GF-D8 (cell line): ENCODE results near the gene AGPAT4.

Experiments
- DNase-seq: peaks from one replicate; lab custom pipeline; 2025; lab: John Stamatoyannopoulos, UW

Gene AGPAT4

DNA sequence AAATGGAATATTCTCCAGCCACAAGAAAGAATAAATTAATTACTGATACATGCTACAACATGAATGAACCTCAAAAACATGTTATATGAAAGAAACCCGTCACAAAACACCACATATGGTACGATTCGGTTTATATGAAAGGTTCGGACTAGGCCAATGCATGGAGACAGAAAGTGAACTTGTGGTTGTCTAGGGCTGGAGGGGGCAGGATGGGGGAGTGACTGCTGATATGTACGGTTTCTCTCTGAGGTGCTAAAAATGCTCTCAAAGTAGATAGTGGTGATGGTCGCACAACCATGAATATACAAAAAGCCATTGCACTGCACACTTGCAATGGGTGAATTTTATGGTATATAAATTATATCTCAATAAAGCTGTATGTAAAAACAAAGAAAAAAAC, 18.3 kb downstream of the AGPAT4 start:
- DNase-seq: no peak

DNA sequence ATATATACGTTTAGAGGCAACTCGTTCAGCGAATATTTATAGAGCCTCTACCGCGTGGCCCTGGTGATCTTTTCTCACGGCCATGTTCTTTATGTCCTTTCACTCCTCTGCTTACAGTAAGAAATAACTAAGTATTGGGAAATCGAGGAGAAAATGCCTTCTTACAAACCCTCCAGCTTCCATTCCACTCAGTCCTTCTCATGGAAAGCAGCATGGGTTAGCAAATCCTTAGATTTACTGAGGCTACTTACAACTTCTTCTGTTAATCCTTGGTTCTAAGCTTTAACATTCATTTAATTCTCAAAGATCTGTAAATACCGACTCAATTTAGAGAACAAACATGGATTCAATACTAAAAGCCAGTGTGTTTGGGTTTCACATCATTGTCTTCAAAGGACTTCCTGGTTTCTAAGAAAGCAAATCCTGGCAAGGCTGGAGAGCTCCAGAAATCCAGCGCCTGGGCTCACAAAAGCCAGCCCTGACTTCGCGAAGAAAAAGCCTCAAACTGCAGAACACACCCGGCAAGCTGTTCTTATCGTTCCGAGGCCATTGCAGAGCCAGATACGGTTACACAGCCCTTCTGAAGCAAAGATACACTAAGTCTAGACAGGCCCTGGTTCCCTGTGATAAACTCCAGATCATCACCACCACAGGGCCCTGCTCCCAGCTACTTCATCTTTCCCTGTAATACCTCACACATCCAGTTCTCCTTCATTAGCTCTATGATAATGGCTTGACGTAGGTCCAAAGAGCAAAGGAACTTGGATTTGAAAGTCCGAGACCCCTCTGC, 19.2 kb downstream of the AGPAT4 start:
- DNase-seq: no peak

DNA sequence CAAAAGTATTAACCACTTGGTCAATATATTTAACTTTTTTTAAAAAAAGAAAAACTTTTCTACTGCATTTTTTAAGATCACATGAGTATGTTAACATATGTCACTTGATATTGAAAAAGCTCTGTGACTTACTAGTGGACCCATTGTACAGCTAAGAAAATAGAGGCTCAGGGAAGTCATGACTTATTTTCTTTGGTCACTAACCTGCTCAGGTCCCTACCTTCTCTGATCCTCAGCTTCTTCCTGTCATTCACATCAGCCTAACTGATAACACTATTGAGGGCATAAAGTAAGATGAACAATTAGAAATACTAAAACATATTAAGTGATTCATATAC, 19.8 kb downstream of the AGPAT4 start:
- no peak for DNase-seq

DNA sequence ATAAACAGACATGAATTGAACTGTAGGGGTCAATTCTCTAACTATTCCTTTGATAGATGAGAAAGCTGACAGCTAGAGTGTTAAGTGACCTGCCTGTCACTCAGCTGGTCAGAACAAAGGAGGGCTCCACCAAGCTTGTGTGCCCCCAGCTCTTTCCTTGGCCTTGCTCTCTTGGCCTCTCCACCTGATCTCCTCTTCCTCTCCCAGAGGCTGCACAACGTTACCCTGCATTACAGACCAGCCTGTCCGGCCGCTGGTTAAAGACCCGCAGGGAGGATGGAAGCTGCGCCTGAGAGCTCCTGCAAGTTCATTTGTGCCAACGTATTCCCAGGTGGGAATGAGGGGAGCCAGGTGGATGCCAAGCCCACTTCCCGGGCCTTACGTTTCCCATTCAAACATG, 22.5 kb downstream of the AGPAT4 start:
- no peak for DNase-seq

DNA sequence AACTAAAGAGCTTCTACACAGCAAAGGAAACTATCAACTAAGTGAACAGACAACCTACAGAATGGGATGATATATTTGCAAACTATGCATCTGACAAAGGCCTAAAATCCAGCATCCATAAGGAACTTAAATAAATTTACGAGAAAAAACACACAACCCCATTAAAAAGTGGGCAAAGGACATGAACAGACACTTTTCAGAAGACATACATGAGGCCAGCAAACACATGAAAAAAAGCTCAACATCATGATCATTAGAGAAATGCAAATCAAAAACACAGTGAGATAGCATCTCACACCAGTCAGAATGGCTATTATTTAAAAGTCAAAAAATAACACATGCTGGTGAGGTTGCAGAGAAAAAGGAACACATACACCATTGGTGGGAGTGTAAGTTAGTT, 24.5 kb downstream of the AGPAT4 start:
- DNase-seq: no peak

DNA sequence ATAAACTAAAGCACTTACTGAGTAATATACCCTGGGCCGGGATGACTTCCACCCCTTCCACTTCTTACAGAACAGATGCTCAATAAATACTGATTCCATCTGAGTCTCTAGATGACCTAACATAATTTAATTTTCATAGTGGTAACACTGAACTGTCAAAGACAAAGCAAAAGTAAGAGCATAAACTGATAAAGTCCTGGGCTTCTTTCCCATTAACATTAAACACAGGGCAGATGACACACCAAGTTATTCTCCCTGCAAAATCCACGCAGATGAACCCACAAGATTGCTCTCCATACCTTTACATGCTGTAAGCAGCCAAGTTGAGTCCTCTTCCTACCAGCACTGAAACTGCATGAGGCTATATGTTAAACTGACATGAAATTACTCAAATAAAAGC, 27.1 kb downstream of the AGPAT4 start:
- no peak for DNase-seq

DNA sequence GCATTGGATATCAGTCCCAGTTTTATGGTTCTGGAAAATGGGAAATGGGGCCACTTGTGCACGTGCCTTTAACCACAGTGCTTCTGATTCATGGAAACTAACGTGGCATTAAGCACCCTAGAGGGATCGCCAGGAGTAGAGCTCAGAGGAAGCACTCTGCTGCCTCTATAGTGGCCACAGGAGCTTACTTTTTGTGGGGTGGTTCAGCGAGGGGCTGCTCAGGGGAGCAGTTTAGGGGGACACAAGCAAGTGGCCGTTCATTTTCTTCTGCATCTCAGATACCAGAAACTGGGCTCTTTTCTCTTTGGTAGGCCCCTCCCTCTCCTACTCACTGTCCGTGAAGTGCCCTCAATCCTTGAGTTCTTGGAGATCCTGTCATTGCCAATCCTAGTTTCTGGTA, 28.5 kb downstream of the AGPAT4 start:
- no peak for DNase-seq

DNA sequence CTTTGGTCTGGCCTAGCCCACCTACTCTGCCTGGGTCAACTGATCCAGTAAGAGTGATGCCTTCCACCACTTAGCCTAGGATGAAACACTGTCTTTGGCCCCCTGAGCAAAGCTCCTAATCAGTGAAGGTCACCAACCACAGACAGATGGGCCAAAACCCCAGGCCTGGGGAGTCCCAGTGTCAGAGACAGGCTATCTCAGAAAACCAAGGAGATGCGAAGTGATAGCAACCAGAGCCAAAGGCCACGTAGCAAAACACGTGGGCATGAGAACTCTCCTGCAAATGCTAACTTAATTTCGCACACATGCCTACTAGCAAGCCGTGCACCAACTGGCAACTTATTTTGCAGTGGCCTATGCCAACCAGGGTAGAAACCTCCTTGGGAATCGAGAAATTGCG, 29.1 kb downstream of the AGPAT4 start:
- no peak for DNase-seq

DNA sequence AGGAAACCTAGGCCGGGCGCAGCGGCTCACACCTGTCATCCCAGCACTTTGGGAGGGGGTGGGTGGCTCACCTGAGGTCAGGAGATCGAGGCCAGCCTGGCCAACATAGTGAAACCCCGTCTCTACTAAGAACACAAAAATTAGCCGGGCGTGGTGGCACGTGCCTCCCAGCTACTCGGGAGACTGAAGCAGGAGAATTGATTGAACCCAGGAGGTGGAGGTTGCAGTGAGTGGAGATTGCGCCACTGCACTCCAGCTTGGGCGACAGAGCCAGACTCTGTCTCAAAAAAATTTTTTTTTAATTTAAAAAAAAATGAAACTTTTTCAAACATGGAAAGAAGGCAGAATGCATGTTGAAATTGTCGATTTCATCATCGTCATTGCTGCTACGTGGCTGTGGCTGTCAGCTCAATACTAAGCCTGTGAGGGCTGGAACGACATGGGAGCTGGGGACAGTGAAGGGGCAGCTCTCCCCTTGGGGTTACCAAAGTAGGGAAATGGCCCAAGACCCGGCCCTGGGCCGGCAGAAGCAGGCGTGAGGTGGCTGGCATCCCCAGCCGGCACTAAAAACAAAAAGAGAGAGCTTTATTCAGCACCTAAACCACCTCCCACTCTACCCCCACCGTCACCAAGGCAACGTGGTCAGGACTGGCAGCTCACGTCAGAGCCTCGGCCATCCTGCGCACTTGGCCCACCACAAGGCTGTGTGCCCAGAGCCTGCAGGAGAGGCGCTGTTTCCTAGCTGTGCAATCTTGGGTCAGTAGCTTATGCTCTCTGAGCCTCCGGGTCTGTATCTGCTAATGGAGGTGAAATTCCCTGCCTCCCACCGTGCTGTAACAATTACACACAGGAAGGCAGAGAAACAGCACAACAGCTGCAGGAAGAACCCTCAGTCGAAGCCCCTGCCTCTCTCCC, 30.8 kb downstream of the AGPAT4 start:
- DNase-seq: no peak

DNA sequence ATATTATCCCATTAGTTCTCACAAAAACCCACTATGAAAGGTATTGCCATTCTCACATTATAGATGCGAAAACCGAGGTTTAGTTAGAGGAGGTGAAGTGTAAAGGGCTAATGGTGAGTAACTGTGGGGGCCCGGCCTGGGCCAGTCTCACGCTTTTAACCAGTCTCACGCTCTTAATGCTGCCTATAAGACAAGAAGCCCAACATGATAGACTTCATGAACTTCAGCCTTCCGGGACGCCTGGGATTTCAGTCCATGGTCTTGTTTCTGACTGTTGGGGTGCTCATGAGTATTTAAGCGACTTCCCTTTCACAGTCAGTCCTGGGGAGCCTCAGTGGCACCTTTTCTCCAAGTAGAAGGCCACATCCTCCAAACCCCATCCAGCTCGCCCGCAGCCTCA, 31.7 kb downstream of the AGPAT4 start:
- DNase-seq: no peak

DNA sequence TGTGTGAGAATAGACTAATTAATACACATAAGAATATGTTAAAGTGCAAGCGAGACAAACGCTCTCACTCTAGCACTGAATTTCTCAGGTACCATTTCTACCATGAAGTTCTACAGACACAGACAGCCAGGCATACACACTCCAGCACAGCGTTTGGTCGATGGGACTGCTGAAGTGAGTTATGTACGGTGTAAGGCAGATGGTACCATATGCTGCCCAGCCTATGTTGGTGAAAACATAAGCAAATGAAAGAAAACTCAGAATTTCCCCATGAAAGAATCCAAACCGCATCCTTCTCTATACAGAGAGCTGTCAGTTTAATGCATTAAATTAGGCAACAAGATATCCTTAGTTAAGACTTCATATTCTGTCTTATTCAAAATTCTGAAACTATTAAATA, 34.9 kb downstream of the AGPAT4 start:
- no peak for DNase-seq

DNA sequence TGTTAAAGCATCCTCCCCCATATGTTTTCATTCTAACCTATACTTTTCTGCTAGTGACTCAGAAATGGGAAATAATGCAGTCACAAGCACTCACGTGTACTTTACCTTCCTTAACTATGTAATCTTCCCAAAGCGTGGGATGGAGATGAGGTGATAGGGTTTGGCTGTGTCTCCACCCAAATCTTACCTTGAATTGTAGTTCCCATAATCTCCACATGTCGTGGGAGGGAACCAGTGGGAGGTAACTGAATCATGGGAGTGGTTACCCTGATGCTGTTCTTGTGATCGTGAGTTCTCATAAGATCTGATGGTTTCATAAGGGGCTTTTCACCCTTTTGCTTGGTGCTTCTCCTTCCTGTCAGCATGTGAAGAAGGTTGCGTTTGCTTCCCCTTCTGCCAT, 35.4 kb downstream of the AGPAT4 start:
- no peak for DNase-seq

DNA sequence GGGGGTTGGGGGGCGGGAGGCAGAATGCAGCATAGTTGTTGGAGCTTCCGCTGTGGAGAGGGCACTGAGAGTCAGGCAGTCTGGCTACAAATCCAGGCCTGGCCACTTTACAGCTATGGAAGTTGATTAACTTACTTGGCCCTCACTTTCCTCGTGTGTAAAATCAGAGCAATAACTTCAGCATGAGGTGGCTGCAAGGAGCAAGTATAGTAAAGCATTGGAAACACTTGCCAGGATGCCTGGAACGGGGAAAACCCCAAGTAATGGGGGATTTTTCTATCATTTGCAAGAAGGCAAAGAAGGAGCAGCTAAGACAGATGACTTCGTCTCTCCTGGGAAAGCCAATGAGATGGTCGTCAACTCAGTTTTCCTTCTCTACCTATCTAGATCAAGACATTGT, 35.8 kb downstream of the AGPAT4 start:
- no peak for DNase-seq

DNA sequence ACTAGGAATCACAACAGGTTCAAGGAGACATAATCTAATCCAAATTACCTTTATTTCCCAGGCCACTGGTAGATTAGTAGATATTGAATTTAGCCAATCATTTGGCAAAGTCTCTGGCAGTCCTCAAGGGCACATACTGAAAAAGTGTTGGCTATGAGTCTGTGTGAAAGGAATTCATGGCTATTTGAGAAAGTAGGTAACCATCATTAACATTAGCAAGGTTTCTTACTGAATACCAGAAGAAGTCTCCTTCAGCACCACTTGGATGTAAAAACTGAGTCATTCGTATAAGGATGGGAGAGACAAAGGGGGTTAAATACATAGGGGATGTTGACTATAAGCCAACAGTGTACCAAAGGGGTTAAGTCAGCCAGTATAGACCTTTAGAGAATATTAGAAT, 36.7 kb downstream of the AGPAT4 start:
- no peak for DNase-seq

DNA sequence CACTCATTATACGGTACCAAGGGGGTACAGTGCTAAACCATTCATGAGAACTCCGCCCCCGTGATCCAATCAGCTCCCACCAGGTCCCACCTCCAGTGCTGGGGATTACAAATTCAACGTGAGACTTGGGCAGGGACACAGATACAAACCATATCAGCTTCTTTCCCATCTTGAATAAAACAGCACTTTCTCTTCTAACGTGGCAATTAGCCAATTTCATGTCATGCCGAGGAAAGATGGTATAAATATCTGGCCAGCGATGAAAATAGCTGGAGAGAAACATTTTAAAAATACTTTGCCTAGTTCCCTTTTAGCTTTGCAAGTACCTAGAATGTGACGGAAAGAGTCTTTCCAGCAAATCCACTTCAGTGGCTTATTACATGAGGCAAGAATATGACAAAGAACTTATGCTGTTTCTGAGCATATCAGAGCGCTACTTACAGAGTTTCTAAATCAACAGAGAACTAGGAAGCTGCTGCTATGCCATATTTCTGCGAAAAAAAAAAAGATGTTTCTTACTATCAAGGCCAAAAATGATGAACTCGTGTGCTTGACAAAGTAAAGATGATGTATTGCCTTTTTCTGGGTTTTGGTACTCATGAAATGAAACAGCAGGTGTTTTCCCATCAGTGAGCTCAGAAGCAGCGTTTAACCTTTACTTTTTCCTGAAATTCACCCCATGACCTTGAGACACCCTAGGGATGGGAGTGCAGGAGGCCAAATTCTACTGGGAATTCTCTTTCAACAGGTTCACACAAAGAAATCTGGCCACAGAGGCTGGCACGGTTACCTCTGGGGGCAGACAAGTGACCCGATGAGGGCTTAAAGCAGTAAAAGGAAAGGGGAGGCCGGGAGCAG, 37.9 kb downstream of the AGPAT4 start:
- no peak for DNase-seq

DNA sequence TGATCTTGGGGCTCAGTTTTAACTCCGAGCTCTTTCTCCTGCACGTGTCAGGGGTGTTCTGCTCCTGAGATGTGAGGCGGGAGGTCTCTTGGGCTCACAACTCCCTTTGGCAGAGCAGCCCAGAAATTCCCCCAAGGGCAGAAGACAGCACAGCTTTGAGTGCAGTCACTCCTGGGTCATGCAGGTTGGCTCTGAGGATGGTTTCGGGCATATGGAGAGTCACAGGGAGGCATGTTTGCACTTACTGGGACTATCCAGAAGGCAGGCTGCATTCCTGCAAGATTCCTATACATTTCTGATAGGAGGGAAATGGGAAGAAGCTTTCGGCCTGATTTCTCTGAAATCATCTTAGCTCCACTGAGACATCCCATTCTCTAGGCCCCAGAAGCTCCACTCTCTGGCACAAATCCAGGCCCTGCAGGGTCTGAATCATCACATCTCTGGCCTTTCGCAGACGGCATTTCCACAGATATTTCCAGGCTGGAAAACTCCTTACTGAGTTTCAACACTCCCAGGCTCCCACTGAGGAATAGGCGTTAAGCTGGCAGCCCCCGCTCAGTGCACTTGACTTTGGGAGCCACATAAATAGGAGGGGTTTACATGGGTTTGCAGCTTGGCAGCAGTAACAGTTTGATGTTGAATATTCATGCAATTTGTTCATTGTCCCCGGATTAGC, 39.7 kb downstream of the AGPAT4 start:
- DNase-seq: no peak

DNA sequence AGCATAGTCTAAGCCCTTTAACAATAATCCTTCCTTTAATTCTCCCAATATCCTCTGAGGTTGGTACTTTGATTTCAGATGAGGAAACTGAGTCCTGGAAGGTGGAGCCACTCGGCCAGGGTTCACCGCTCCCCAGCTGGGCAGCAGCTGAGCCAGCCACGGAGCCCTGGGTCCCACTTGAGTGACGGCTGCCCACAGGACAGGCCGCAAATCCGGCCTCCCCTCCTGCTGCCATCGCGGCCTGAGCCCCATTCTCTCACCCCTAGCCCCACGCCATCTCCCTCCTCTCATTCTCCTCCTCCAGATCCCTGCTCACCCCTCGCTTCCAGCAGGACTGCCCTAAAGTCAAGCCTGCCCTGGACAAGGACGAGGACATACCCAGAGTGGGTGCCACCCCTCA, 41.4 kb downstream of the AGPAT4 start:
- DNase-seq: no peak

DNA sequence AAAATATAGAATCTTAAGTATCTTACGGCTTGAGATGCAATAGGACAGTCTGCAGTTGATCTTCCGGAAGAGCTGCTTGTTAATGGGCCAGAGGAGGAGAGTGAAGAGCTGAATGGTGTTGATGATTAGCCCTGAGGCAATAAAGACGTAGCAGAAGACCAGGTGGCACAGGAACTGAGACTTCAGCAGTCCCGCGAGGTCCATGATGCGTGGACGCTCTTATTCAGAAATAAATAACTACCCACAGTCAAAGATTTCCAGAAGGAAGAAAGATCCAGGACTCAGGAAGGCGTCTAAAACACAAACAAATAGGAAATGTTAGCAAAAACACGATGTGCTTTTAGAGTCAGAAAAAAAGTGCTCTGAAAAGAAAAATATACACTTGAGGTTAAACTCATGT, 41.9 kb downstream of the AGPAT4 start:
- no peak for DNase-seq

DNA sequence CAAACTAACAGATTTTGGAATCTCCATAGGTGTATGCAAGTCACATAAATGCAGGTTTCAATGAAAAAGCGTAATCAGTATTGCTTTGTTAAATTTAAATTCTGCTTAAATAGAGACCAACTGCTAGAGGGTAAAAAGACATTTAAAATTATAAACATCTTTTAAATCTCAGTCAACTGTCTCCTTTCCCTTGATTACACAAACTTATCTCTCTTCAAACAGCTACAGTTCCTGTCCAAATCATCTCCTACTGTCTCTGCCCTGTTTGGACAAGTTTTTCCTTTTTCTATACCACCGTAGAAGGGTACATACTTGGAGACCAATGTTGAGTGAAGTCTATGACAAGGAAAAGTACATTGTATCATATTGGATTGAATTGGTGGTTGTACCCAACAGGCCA, 43.5 kb downstream of the AGPAT4 start:
- DNase-seq: no peak

DNA sequence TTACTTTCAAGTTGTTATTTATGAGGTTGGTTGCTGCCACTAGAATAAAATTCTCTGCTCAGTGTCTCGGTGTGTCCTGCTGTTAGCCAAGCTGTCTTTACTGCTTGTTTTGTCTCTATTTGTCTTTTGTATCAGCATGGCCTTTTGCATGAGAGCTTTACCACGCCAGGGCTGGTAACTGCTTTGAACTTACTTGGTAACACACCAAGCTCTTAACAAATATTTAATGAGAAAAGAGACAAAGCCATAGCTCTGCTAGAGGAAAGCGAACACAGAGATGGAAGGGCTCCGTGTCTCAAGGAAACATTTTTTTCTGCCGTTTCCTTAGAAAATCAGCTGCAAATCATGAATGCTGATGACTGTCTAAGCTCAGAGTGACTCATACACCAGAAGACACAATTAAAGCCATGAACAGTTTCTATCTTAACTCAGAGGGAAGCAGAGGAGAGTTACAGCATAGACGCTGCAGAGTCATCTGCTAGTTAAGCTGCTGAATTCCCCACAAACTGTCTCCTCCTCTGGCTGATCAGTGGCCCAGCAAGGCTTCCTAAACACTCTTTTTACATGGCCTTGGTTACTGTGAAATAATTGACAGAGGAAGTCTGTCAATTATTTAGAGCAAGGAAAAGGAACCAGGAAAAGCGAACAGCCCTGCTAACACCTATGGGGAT, 44.8 kb downstream of the AGPAT4 start:
- no peak for DNase-seq

DNA sequence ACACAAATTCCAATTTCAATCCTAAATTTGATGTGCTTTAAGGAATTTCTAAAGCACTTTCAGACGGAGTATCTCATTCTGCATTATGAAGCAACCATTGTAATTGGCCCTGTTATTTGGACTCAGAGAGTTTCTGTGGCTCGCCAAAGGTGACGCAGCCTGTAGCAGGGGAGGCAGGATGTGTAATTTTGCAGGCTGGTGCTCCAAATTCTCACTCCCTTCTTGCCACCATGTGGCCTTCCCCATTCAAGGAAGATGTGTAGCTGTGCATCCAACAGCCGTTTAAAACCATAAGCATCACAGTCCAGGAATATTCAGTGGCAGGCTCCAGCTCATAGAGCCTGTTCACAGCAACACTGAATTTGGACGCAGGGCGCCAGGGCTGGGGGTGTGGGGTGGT, 45.8 kb downstream of the AGPAT4 start:
- no peak for DNase-seq
